HEK293 (cell line): ENCODE data around the gene OLFM2.

Experiments
- CTCF ChIA-PET: fragments of 350-600 bp; formaldehyde crosslinking; extraction: SDS; loops from one replicate; lab custom pipeline; 2021; ENCODE audit warnings: antibody characterized with exemption; lab: Yijun Ruan, JAX
- POLR2A ChIA-PET: fragments of 300-600 bp; formaldehyde crosslinking; extraction: SDS; loops from one replicate; lab custom pipeline; 2020; ENCODE audit warnings: antibody characterized with exemption, inconsistent platforms; lab: Yijun Ruan, JAX
- H3K27ac ChIP-seq: fragments of 200-500 bp; sonication (Bioruptor generic); 2 replicates; pipeline ENCODE4 v1.5.1; 2014; ENCODE audit warnings: low read depth, low read length, control low read depth, inconsistent platforms; ENCODE audit errors: extremely low read depth
- H3K36me3 ChIP-seq, 2 experiments: fragments of 200-500 bp in 1 of 2; sonication (Bioruptor generic) in 1 of 2; 1 replicate in 1 of 2; 2 replicates in 1 of 2; pipeline ENCODE4 v1.5.1; 2014 to 2017; ENCODE audit warnings: inconsistent platforms in 2 of 2, low read length in 2 of 2; ENCODE audit not compliant: control insufficient read depth in 2 of 2, insufficient read depth in 1 of 2
- H3K4me1 ChIP-seq: fragments of 200-500 bp; sonication (Bioruptor generic); 2 replicates; pipeline ENCODE4 v1.5.1; 2014; ENCODE audit warnings: mild to moderate bottlenecking, low read length, inconsistent platforms; ENCODE audit not compliant: control insufficient read depth, insufficient read depth
- H3K4me3 ChIP-seq: 2 replicates; pipeline ENCODE4 v1.5.1; 2011; ENCODE audit warnings: low read depth, mild to moderate bottlenecking, control low read depth, low read length, moderate library complexity
- H3K9me3 ChIP-seq: fragments of 200-500 bp; sonication (Bioruptor generic); 2 replicates; pipeline ENCODE4 v1.5.1; 2014; ENCODE audit warnings: low read depth, low read length, inconsistent platforms; ENCODE audit not compliant: control insufficient read depth, insufficient read depth
- KLF8 ChIP-seq: fragments of 450-650 bp; formaldehyde crosslinking; IDR thresholded peaks from 2 replicates; pipeline ENCODE4 v1.5.1; 2016; ENCODE audit warnings: missing biosample characterization, missing genetic modification characterization
- SCRT1 ChIP-seq: fragments of 450-650 bp; formaldehyde crosslinking; IDR thresholded peaks from 2 replicates; pipeline ENCODE4 v1.5.1; 2016; ENCODE audit warnings: missing biosample characterization, missing genetic modification characterization, borderline replicate concordance
- SCRT2 ChIP-seq: fragments of 450-650 bp; formaldehyde crosslinking; IDR thresholded peaks from 2 replicates; pipeline ENCODE4 v1.5.1; 2016; ENCODE audit warnings: missing biosample characterization, missing genetic modification characterization
- SETDB1 ChIP-seq: IDR thresholded peaks from one replicate; pipeline ENCODE4 v1.6.1; 2017; ENCODE audit warnings: mild to moderate bottlenecking, low read length, moderate library complexity, mixed read lengths; ENCODE audit not compliant: insufficient read length
- SP7 ChIP-seq: fragments of 450-650 bp; formaldehyde crosslinking; IDR thresholded peaks from 2 replicates; pipeline ENCODE4 v1.5.1; 2016; ENCODE audit warnings: missing biosample characterization, missing genetic modification characterization
- TRIM28 ChIP-seq: IDR thresholded peaks from 2 replicates; pipeline ENCODE4 v1.6.1; 2011; ENCODE audit warnings: low read length, control low read depth, borderline replicate concordance
- YY2 ChIP-seq: fragments of 450-650 bp; formaldehyde crosslinking; IDR thresholded peaks from 2 replicates; pipeline ENCODE4 v1.5.1; 2016; ENCODE audit warnings: missing biosample characterization, missing genetic modification characterization
- ZBTB20 ChIP-seq: fragments of 450-650 bp; formaldehyde crosslinking; IDR thresholded peaks from 2 replicates; pipeline ENCODE4 v1.5.1; 2016; ENCODE audit warnings: missing biosample characterization, missing genetic modification characterization
- ZBTB7A ChIP-seq: fragments of 450-650 bp; formaldehyde crosslinking; IDR thresholded peaks from 2 replicates; pipeline ENCODE4 v1.5.1; 2016; ENCODE audit warnings: low read depth, missing biosample characterization, missing genetic modification characterization
- ZFP69B ChIP-seq: fragments of 450-650 bp; formaldehyde crosslinking; IDR thresholded peaks from 2 replicates; pipeline ENCODE4 v1.5.1; 2016; ENCODE audit warnings: missing biosample characterization, missing genetic modification characterization
- ZNF132 ChIP-seq: fragments of 450-650 bp; formaldehyde crosslinking; IDR thresholded peaks from 2 replicates; pipeline ENCODE4 v1.5.1; 2017; ENCODE audit warnings: missing biosample characterization, missing genetic modification characterization, borderline replicate concordance
- ZNF138 ChIP-seq: fragments of 450-650 bp; formaldehyde crosslinking; IDR thresholded peaks from 2 replicates; pipeline ENCODE4 v1.5.1; 2016; ENCODE audit warnings: missing biosample characterization, missing genetic modification characterization, borderline replicate concordance
- ZNF157 ChIP-seq: fragments of 450-650 bp; formaldehyde crosslinking; IDR thresholded peaks from 2 replicates; pipeline ENCODE4 v1.5.1; 2016; ENCODE audit warnings: missing biosample characterization, missing genetic modification characterization
- ZNF202 ChIP-seq: fragments of 450-650 bp; formaldehyde crosslinking; IDR thresholded peaks from 2 replicates; pipeline ENCODE4 v1.5.1; 2016; ENCODE audit warnings: missing biosample characterization, missing genetic modification characterization, borderline replicate concordance
- ZNF302 ChIP-seq: fragments of 450-650 bp; formaldehyde crosslinking; IDR thresholded peaks from 2 replicates; pipeline ENCODE4 v1.5.1; 2016; ENCODE audit warnings: missing biosample characterization, missing genetic modification characterization, low read depth
- ZNF350 ChIP-seq: fragments of 450-650 bp; formaldehyde crosslinking; IDR thresholded peaks from 2 replicates; pipeline ENCODE4 v1.5.0; 2017; ENCODE audit warnings: missing biosample characterization, mild to moderate bottlenecking, missing genetic modification characterization
- ZNF354C ChIP-seq: fragments of 450-650 bp; formaldehyde crosslinking; IDR thresholded peaks from 2 replicates; pipeline ENCODE4 v1.5.1; 2016; ENCODE audit warnings: missing biosample characterization, missing genetic modification characterization, low read depth, borderline replicate concordance
- ZNF423 ChIP-seq: fragments of 450-650 bp; formaldehyde crosslinking; IDR thresholded peaks from 2 replicates; pipeline ENCODE4 v1.5.1; 2016; ENCODE audit warnings: missing biosample characterization, missing genetic modification characterization
- ZNF433 ChIP-seq: fragments of 450-650 bp; formaldehyde crosslinking; IDR thresholded peaks from 2 replicates; pipeline ENCODE4 v1.5.1; 2016; ENCODE audit warnings: missing biosample characterization, missing genetic modification characterization, low read depth
- ZNF473 ChIP-seq: fragments of 450-650 bp; formaldehyde crosslinking; IDR thresholded peaks from 2 replicates; pipeline ENCODE4 v1.5.1; 2017; ENCODE audit warnings: missing biosample characterization, missing genetic modification characterization
- ZNF48 ChIP-seq: fragments of 450-650 bp; formaldehyde crosslinking; IDR thresholded peaks from 2 replicates; pipeline ENCODE4 v1.5.1; 2016; ENCODE audit warnings: missing biosample characterization, missing genetic modification characterization
- ZNF555 ChIP-seq: fragments of 450-650 bp; formaldehyde crosslinking; conservative IDR thresholded peaks from 2 replicates; pipeline ENCODE4 v1.5.1; 2017; ENCODE audit warnings: missing biosample characterization, mild to moderate bottlenecking, missing genetic modification characterization, inconsistent platforms
- ZNF558 ChIP-seq: fragments of 450-650 bp; formaldehyde crosslinking; IDR thresholded peaks from 2 replicates; pipeline ENCODE4 v1.5.1; 2016; ENCODE audit warnings: missing biosample characterization, missing genetic modification characterization
- ZNF561 ChIP-seq: fragments of 450-650 bp; IDR thresholded peaks from 2 replicates; pipeline ENCODE4 v1.5.1; 2018; ENCODE audit warnings: missing biosample characterization, missing genetic modification characterization, borderline replicate concordance
- ZNF571 ChIP-seq: fragments of 450-650 bp; formaldehyde crosslinking; IDR thresholded peaks from 2 replicates; pipeline ENCODE4 v1.5.0; 2017; ENCODE audit warnings: missing biosample characterization, missing genetic modification characterization
- ZNF596 ChIP-seq: fragments of 450-650 bp; IDR thresholded peaks from 2 replicates; pipeline ENCODE4 v1.5.0; 2018; ENCODE audit warnings: missing biosample characterization, mild to moderate bottlenecking, missing genetic modification characterization, moderate library complexity
- ZNF621 ChIP-seq: fragments of 450-650 bp; formaldehyde crosslinking; IDR thresholded peaks from 2 replicates; pipeline ENCODE4 v1.5.1; 2017; ENCODE audit warnings: missing biosample characterization, missing genetic modification characterization
- ZNF677 ChIP-seq: fragments of 450-650 bp; IDR thresholded peaks from 2 replicates; pipeline ENCODE4 v1.5.0; 2018; ENCODE audit warnings: missing biosample characterization, mild to moderate bottlenecking, missing genetic modification characterization, moderate library complexity
- ZNF777 ChIP-seq: fragments of 450-650 bp; formaldehyde crosslinking; IDR thresholded peaks from 2 replicates; pipeline ENCODE4 v1.5.1; 2017; ENCODE audit warnings: missing biosample characterization, missing genetic modification characterization, borderline replicate concordance
- ZNF830 ChIP-seq: fragments of 450-650 bp; IDR thresholded peaks from 2 replicates; pipeline ENCODE4 v1.5.0; 2018; ENCODE audit warnings: missing biosample characterization, missing genetic modification characterization, low read depth, mild to moderate bottlenecking, moderate library complexity
- ZXDB ChIP-seq: fragments of 450-650 bp; formaldehyde crosslinking; IDR thresholded peaks from 2 replicates; pipeline ENCODE4 v1.5.1; 2016; ENCODE audit warnings: missing biosample characterization, missing genetic modification characterization
- TF ChIP-seq, protein P1 (sequence below): fragments of 450-650 bp; formaldehyde crosslinking; IDR thresholded peaks from 2 replicates; pipeline ENCODE4 v1.5.1; 2017; ENCODE audit warnings: missing biosample characterization, missing genetic modification characterization
- TF ChIP-seq, protein P2 (sequence below): fragments of 450-650 bp; formaldehyde crosslinking; IDR thresholded peaks from 2 replicates; pipeline ENCODE4 v1.5.1; 2016; ENCODE audit warnings: missing biosample characterization, missing genetic modification characterization
- TF ChIP-seq, protein P3 (sequence below): fragments of 450-650 bp; formaldehyde crosslinking; IDR thresholded peaks from 2 replicates; pipeline ENCODE4 v1.5.1; 2016; ENCODE audit warnings: missing biosample characterization, missing genetic modification characterization
- TF ChIP-seq, protein P4 (sequence below): fragments of 450-650 bp; formaldehyde crosslinking; IDR thresholded peaks from 2 replicates; pipeline ENCODE4 v1.5.1; 2016; ENCODE audit warnings: missing biosample characterization, missing genetic modification characterization
- TF ChIP-seq, protein P5 (sequence below): fragments of 450-650 bp; IDR thresholded peaks from 2 replicates; pipeline ENCODE4 v1.5.1; 2018; ENCODE audit warnings: missing biosample characterization, missing genetic modification characterization

Gene OLFM2

DNA sequence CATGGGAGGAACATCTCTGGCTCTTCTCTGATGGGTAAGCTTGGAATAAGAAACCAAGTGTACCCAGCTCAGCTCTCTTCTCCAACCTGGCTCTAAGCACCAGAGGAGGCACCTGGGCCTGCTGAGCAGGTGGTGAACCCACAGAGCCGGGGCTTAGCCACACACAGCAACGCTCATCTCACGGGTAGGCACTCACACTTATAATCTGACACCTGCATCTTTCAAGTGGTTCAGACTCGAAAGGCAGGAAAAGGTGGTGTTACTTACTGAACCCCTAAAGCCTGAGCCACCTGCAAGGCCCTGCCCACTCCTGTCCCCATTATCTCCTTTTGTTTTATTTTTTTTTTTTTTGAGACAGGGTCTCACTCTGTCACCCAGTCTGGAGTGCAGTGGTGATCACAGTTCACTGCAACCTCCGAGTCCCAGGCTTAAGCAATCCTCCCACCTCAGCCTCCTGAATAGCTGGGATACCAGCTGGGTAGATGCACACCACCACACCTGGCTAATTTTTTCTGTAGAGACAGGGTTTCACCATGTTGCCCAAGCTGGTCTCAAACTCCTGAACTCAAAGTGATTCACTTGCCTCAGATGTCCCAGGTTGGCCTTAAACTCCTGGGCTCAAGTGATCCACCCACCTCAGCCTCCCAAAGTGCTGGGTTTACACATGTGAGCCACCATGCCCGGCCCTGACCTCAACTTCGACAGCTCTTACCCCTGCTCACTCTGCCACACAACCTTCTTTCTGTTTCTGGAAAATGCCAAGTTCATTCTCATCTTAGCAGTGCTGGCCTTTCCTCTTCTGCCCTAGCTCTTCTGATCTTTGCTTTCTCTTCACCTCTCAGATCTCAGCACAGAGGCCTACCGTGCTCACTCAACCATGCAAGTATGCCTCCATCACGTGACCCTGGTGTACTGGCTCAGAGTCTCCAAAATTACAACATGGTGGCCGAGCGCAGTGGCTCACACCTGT, 127.2 kb downstream of the OLFM2 start:
- Histone ChIP-seq H3K27ac (no peak overlapping the region), H3K9me3 (no peaks in the 10 kb centered on the region), H3K36me3 (peaks cover 35 to 55% of the 10 kb centered on the region in 2 experiments; a peak in 2 of 3 replicates)

DNA sequence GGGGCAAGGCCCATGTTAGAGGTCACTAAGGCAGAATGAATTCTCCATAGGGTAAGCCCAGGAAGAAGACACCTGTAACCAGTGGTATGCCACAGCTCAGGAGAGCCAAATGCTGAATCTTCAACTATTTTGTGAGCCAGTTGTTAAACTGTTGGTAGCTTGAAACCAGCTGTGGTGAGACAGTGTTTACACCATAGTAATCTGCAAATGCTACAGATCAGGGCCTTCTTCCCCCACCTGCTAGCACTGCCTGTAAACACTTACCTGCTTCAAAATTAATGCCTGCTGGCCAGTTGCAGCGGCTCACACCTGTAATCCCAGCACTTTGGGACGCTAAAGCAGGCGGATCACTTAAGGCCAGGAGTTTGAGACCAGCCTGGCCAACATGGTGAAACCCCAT, 129.5 kb downstream of the OLFM2 start:
- Histone ChIP-seq H3K9me3 (no peaks in the 10 kb centered on the region), H3K4me3 (no peak overlapping the region), H3K27ac (no peak overlapping the region), H3K4me1 (no peaks in the 10 kb centered on the region), H3K36me3 (peaks cover 23 to 51% of the 10 kb centered on the region in 2 experiments; a peak in 2 of 3 replicates)
- ChIA-PET CTCF (interaction anchor here (0.8 to 2.8 kb wide), 3 partner anchors 8 to 181 kb away, joined by 5 to 10 read pairs (median 6); no protein-coding TSS in a partner anchor), POLR2A (interaction anchor here (1.0 to 1.7 kb wide), 2 partner anchors 12 to 21 kb away, joined by 3 to 7 read pairs; partner anchors contain the start of genes FBXL12 and UBL5)
- TF ChIP-seq ZNF202 (tag by site-specific recombination) = no peak
- TF ChIP-seq ZXDB (tag by site-specific recombination) = no peak
- TF ChIP-seq KLF8 (tag by site-specific recombination) = no peak
- no peak for TF ChIP-seq SETDB1
- TF ChIP-seq, protein P1, sequence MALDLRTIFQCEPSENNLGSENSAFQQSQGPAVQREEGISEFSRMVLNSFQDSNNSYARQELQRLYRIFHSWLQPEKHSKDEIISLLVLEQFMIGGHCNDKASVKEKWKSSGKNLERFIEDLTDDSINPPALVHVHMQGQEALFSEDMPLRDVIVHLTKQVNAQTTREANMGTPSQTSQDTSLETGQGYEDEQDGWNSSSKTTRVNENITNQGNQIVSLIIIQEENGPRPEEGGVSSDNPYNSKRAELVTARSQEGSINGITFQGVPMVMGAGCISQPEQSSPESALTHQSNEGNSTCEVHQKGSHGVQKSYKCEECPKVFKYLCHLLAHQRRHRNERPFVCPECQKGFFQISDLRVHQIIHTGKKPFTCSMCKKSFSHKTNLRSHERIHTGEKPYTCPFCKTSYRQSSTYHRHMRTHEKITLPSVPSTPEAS = no peak
- TF ChIP-seq ZNF558 = no peak
- TF ChIP-seq ZNF473 (tag by site-specific recombination) = no peak
- TF ChIP-seq ZNF423 = no peak
- TF ChIP-seq ZNF830 (tag by site-specific recombination) = no peak
- no peak for TF ChIP-seq ZNF777 (tag by site-specific recombination)
- no peak for TF ChIP-seq ZBTB7A
- TF ChIP-seq ZNF677 = no peak
- TF ChIP-seq, protein P2, sequence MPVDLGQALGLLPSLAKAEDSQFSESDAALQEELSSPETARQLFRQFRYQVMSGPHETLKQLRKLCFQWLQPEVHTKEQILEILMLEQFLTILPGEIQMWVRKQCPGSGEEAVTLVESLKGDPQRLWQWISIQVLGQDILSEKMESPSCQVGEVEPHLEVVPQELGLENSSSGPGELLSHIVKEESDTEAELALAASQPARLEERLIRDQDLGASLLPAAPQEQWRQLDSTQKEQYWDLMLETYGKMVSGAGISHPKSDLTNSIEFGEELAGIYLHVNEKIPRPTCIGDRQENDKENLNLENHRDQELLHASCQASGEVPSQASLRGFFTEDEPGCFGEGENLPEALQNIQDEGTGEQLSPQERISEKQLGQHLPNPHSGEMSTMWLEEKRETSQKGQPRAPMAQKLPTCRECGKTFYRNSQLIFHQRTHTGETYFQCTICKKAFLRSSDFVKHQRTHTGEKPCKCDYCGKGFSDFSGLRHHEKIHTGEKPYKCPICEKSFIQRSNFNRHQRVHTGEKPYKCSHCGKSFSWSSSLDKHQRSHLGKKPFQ (tag by site-specific recombination) = no peak
- TF ChIP-seq ZNF302 = no peak
- TF ChIP-seq YY2 = no peak
- TF ChIP-seq, protein P3, sequence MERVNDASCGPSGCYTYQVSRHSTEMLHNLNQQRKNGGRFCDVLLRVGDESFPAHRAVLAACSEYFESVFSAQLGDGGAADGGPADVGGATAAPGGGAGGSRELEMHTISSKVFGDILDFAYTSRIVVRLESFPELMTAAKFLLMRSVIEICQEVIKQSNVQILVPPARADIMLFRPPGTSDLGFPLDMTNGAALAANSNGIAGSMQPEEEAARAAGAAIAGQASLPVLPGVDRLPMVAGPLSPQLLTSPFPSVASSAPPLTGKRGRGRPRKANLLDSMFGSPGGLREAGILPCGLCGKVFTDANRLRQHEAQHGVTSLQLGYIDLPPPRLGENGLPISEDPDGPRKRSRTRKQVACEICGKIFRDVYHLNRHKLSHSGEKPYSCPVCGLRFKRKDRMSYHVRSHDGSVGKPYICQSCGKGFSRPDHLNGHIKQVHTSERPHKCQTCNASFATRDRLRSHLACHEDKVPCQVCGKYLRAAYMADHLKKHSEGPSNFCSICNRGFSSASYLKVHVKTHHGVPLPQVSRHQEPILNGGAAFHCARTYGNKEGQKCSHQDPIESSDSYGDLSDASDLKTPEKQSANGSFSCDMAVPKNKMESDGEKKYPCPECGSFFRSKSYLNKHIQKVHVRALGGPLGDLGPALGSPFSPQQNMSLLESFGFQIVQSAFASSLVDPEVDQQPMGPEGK (tag by site-specific recombination) = no peak

More for the DNA sequence above, 127.2 kb downstream of the OLFM2 start:
- TF ChIP-seq ZBTB20 (tag by site-specific recombination) (no peak), SCRT1 (tag by site-specific recombination) (no peak), TRIM28 (no peak), SCRT2 (tag by site-specific recombination) (no peak), ZNF571 (tag by site-specific recombination) (no peak), ZNF132 (tag by site-specific recombination) (no peak), ZNF621 (no peak), ZNF596 (tag by site-specific recombination) (no peak), SP7 (tag by site-specific recombination) (no peak), ZNF561 (tag by site-specific recombination) (no peak), ZFP69B (tag by site-specific recombination) (no peak), ZNF555 (tag by site-specific recombination) (no peak), ZNF48 (no peak), ZNF354C (tag by site-specific recombination) (no peak), ZNF157 (tag by site-specific recombination) (no peak), ZNF138 (tag by site-specific recombination) (no peak), ZNF433 (tag by site-specific recombination) (no peak), ZNF350 (tag by site-specific recombination) (no peak)
- TF ChIP-seq, protein P4, sequence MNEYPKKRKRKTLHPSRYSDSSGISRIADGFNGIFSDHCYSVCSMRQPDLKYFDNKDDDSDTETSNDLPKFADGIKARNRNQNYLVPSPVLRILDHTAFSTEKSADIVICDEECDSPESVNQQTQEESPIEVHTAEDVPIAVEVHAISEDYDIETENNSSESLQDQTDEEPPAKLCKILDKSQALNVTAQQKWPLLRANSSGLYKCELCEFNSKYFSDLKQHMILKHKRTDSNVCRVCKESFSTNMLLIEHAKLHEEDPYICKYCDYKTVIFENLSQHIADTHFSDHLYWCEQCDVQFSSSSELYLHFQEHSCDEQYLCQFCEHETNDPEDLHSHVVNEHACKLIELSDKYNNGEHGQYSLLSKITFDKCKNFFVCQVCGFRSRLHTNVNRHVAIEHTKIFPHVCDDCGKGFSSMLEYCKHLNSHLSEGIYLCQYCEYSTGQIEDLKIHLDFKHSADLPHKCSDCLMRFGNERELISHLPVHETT (tag by site-specific recombination) = no peak
- TF ChIP-seq, protein P5, sequence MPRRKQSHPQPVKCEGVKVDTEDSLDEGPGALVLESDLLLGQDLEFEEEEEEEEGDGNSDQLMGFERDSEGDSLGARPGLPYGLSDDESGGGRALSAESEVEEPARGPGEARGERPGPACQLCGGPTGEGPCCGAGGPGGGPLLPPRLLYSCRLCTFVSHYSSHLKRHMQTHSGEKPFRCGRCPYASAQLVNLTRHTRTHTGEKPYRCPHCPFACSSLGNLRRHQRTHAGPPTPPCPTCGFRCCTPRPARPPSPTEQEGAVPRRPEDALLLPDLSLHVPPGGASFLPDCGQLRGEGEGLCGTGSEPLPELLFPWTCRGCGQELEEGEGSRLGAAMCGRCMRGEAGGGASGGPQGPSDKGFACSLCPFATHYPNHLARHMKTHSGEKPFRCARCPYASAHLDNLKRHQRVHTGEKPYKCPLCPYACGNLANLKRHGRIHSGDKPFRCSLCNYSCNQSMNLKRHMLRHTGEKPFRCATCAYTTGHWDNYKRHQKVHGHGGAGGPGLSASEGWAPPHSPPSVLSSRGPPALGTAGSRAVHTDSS = no peak
- no peak overlapping the region for H3K4me3 ChIP-seq
- H3K4me1 ChIP-seq = no peaks in the 10 kb centered on the region
- POLR2A ChIA-PET = interaction anchor here (1.0 kb wide), 2 partner anchors 9 to 10 kb away, joined by 3 read pairs; partner anchors contain the start of gene FBXL12
- CTCF ChIA-PET = interaction anchor here (0.7 to 1.8 kb wide), 4 partner anchors 13 to 140 kb away, joined by 3 to 6 read pairs (median 3); partner anchors contain the start of gene PIN1
